Fibroblast of lung (primary cell): ENCODE measurements around the gene ANKS1B. TPM values are rescaled to one million over a fixed set of nuclear protein-coding genes. Genes with fewer than 3 reads are reported as not detected.

Source experiments
- DNase-seq, 2 donors: peaks; one replicate each; pipeline versions ENCODE4 v3.0.0 to v3.0.0-alpha.2; 2010; ENCODE audit warnings: low read depth in 2 of 2
- H2AFZ ChIP-seq: 2 replicates; pipeline ENCODE4 v1.5.1; 2012; ENCODE audit warnings: low read length, control low read depth, inconsistent platforms
- H3K27ac ChIP-seq: 2 replicates; pipeline ENCODE4 v1.5.1; 2011; ENCODE audit warnings: low read length, control low read depth; ENCODE audit not compliant: insufficient read depth
- H3K27me3 ChIP-seq: 2 replicates; pipeline ENCODE4 v1.5.1; 2011; ENCODE audit warnings: mild to moderate bottlenecking, low read length; ENCODE audit not compliant: control insufficient read depth, insufficient read depth
- H3K36me3 ChIP-seq: 2 replicates; pipeline ENCODE4 v1.5.1; 2011; ENCODE audit warnings: low read length; ENCODE audit not compliant: control insufficient read depth, insufficient read depth
- H3K4me1 ChIP-seq: 2 replicates; pipeline ENCODE4 v1.5.1; 2011; ENCODE audit warnings: low read length; ENCODE audit not compliant: control insufficient read depth, insufficient read depth; ENCODE audit errors: extremely low read depth
- H3K4me2 ChIP-seq: 2 replicates; pipeline ENCODE4 v1.5.1; 2011; ENCODE audit warnings: low read length, control low read depth; ENCODE audit not compliant: insufficient read depth; ENCODE audit errors: extremely low read depth
- H3K4me3 ChIP-seq, 4 experiments: fragments of 200-600 bp in 1 of 4; sonication (generic) in 1 of 4; replicated peaks in 1 of 4; 2 replicates each; pipeline ENCODE4 v1.5.1; 2011 to 2016; ENCODE audit warnings: low read length in 4 of 4, low read depth in 3 of 4, mild to moderate bottlenecking in 3 of 4, control low read depth in 2 of 4, inconsistent platforms in 1 of 4, mixed read lengths in 1 of 4; ENCODE audit not compliant: insufficient read depth in 1 of 4; ENCODE audit errors: control extremely low read depth in 1 of 4
- H3K79me2 ChIP-seq: 2 replicates; pipeline ENCODE4 v1.5.1; 2012; ENCODE audit warnings: mild to moderate bottlenecking, low read length, inconsistent platforms; ENCODE audit not compliant: control insufficient read depth, insufficient read depth
- H3K9ac ChIP-seq: 2 replicates; pipeline ENCODE4 v1.5.1; 2011; ENCODE audit warnings: mild to moderate bottlenecking, low read length, control low read depth; ENCODE audit not compliant: insufficient read depth
- H3K9me3 ChIP-seq: 2 replicates; pipeline ENCODE4 v1.5.1; 2012; ENCODE audit warnings: low read depth, low read length; ENCODE audit not compliant: control insufficient read depth, insufficient read depth
- H4K20me1 ChIP-seq: 2 replicates; pipeline ENCODE4 v1.5.1; 2011; ENCODE audit warnings: low read length; ENCODE audit not compliant: control insufficient read depth, insufficient read depth; ENCODE audit errors: extremely low read depth
- CTCF ChIP-seq, 2 donors: IDR thresholded peaks in 1 of 2; conservative IDR thresholded peaks in 1 of 2; 1 replicate in 1 of 2; 2 replicates in 1 of 2; pipeline ENCODE4 v1.5.1; 2011 to 2012; ENCODE audit warnings: low read length in 2 of 2, control low read depth in 1 of 2, inconsistent platforms in 1 of 2, low read depth in 1 of 2, mild to moderate bottlenecking in 1 of 2
- EZH2 ChIP-seq: IDR thresholded peaks from 2 replicates; pipeline ENCODE4 v1.5.1; 2012; ENCODE audit warnings: low read length, control low read depth, mild to moderate bottlenecking; ENCODE audit errors: missing control alignments
- polyA plus RNA-seq, 2 donors: library from polyadenylated mRNA; depleted of rRNA in 1 of 2; stranded (reverse) in 1 of 2; unstranded in 1 of 2; fragments of >200 nt; gene quantifications; 2 replicates each; pipeline ENCODE4 v1.2.1, GENCODE V29; 2011 to 2012; ENCODE audit warnings: missing spikeins in 1 of 2
- total RNA-seq: library from RNA; depleted of rRNA; stranded (reverse); fragments of >200 nt; gene quantifications from 2 replicates; pipeline ENCODE4 v1.2.1, GENCODE V29; 2014

Gene ANKS1B
- total and polyA plus RNA-seq, 2 donors (not counting 1 experiment from before 2014, with no cell fraction given) = 0.11 to 0.83 TPM

- H3K4me3 ChIP-seq = no peak overlapping the region
- no peaks in the 10 kb centered on the region for H3K79me2 ChIP-seq
- TF ChIP-seq CTCF (conservative IDR thresholded peaks at IDR 0.05 in 1 of 2, IDR thresholded peaks at IDR 0.05 in 1 of 2; ENCODE audit: low read depth in 1 of 2, low read length in 2 of 2) (no peak), EZH2 (no peak)
- no peak overlapping the region for H2AFZ ChIP-seq
- no peak overlapping the region for H3K9ac ChIP-seq
- no peak overlapping the region for H3K4me2 ChIP-seq
- H3K9me3 ChIP-seq = no peaks in the 10 kb centered on the region
- H4K20me1 ChIP-seq = no peaks in the 10 kb centered on the region
- H3K36me3 ChIP-seq = no peaks in the 10 kb centered on the region
- H3K4me1 ChIP-seq = no peaks in the 10 kb centered on the region
- H3K27me3 ChIP-seq = no peaks in the 10 kb centered on the region
- DNase-seq = no peak
- no peak overlapping the region for H3K27ac ChIP-seq
These were observed 1036.3 kb downstream of the ANKS1B start for GRCh38 chr12:98948343-98948949.

GRCh38 chr12:98945864-98946263, 1038.9 kb downstream of the ANKS1B start:
- Histone ChIP-seq H3K27me3 (no peaks in the 10 kb centered on the region), H3K9ac (no peak overlapping the region), H3K79me2 (no peaks in the 10 kb centered on the region), H3K4me2 (no peak overlapping the region), H3K27ac (no peak overlapping the region), H3K4me3 (no peak overlapping the region), H3K4me1 (no peaks in the 10 kb centered on the region), H4K20me1 (no peaks in the 10 kb centered on the region), H3K9me3 (no peaks in the 10 kb centered on the region), H2AFZ (no peak overlapping the region), H3K36me3 (no peaks in the 10 kb centered on the region)
- no peak for DNase-seq
- TF ChIP-seq EZH2 (no peak), CTCF (conservative IDR thresholded peaks at IDR 0.05 in 1 of 2, IDR thresholded peaks at IDR 0.05 in 1 of 2; ENCODE audit: low read depth in 1 of 2, low read length in 2 of 2) (no peak)

- Histone ChIP-seq H3K36me3 (no peaks in the 10 kb centered on the region), H2AFZ (no peak overlapping the region), H4K20me1 (no peaks in the 10 kb centered on the region), H3K27ac (no peak overlapping the region), H3K79me2 (no peaks in the 10 kb centered on the region), H3K27me3 (no peaks in the 10 kb centered on the region), H3K4me2 (no peak overlapping the region), H3K9ac (no peak overlapping the region), H3K4me1 (no peaks in the 10 kb centered on the region), H3K4me3 (no peak overlapping the region), H3K9me3 (no peaks in the 10 kb centered on the region)
- no peak for DNase-seq
- TF ChIP-seq CTCF (conservative IDR thresholded peaks at IDR 0.05 in 1 of 2, IDR thresholded peaks at IDR 0.05 in 1 of 2; ENCODE audit: low read depth in 1 of 2, low read length in 2 of 2) = no peak
- TF ChIP-seq EZH2 = no peak
These were observed 1044.8 kb downstream of the ANKS1B start for GRCh38 chr12:98939926-98940325.
